Measurements from ENCODE around the gene AAMP.

AAMP gene

DNA sequence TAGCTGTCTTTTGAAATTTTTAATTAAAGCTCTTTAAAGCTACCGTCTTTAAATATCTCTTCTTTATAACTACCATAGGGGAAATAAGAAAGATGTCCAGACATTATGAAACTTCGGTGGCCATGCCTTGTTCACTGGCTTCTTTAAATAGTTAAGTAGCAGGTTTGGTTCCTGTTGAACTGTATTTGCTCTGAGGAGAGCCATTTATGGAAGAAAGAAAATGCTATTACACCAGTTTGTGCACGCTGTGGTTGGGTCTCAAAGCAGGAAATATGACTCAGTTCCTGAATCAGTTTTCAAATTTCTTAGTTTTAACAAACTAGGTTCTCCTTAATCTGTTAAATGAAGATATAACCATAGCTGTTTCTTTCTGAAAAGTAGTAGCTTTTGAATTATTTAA, 40.7 kb downstream of the AAMP start:
- peaks cover 88% of the 10 kb centered on the region for H3K36me3 ChIP-seq (ENCODE audit: insufficient read depth, low read length)
- H3K9ac ChIP-seq (ENCODE audit: low read depth, low read length) = peak overlapping the region; percentile 18; the same call in 1 of the 2 replicates
- H3K27me3 ChIP-seq (ENCODE audit: insufficient read depth, low read length, poor library complexity) = no peaks in the 10 kb centered on the region
- peak overlapping the region; percentile 73 for H3K27ac ChIP-seq (ENCODE audit: low read length)
- no peaks in the 10 kb centered on the region for H3K9me3 ChIP-seq (ENCODE audit: insufficient read depth, low read length, severe bottlenecking)
- peaks cover 16% of the 10 kb centered on the region for H4K20me1 ChIP-seq (ENCODE audit: insufficient read depth, low read length)
- H3K79me2 ChIP-seq (ENCODE audit: insufficient read depth, low read length) = peaks cover 47% of the 10 kb centered on the region
- H3K4me3 ChIP-seq (ENCODE audit: low read depth in 1 of 2, low read length in 2 of 2) = no peak overlapping the region
- H2AFZ ChIP-seq (ENCODE audit: low read depth, low read length) = no peak overlapping the region
- peaks cover 44% of the 10 kb centered on the region for H3K4me1 ChIP-seq (ENCODE audit: insufficient read depth, low read length)
- ATAC-seq (ENCODE audit: insufficient read depth, low read depth) (peak; percentile 92), DNase-seq (peak; percentile 53)
- TF ChIP-seq EZH2 (IDR thresholded peaks at IDR 0.05; ENCODE audit: borderline replicate concordance, low read depth, low read length, severe bottlenecking) = no peak
- TF ChIP-seq, protein P1, sequence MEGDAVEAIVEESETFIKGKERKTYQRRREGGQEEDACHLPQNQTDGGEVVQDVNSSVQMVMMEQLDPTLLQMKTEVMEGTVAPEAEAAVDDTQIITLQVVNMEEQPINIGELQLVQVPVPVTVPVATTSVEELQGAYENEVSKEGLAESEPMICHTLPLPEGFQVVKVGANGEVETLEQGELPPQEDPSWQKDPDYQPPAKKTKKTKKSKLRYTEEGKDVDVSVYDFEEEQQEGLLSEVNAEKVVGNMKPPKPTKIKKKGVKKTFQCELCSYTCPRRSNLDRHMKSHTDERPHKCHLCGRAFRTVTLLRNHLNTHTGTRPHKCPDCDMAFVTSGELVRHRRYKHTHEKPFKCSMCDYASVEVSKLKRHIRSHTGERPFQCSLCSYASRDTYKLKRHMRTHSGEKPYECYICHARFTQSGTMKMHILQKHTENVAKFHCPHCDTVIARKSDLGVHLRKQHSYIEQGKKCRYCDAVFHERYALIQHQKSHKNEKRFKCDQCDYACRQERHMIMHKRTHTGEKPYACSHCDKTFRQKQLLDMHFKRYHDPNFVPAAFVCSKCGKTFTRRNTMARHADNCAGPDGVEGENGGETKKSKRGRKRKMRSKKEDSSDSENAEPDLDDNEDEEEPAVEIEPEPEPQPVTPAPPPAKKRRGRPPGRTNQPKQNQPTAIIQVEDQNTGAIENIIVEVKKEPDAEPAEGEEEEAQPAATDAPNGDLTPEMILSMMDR (IDR thresholded peaks at IDR 0.05; ENCODE audit: borderline replicate concordance, extremely low read depth, low read length, poor library complexity, severe bottlenecking) = no peak
- H3K4me2 ChIP-seq (ENCODE audit: insufficient read depth, low read length) = peak overlapping the region; percentile 34; the same call in 1 of the 2 replicates

DNA sequence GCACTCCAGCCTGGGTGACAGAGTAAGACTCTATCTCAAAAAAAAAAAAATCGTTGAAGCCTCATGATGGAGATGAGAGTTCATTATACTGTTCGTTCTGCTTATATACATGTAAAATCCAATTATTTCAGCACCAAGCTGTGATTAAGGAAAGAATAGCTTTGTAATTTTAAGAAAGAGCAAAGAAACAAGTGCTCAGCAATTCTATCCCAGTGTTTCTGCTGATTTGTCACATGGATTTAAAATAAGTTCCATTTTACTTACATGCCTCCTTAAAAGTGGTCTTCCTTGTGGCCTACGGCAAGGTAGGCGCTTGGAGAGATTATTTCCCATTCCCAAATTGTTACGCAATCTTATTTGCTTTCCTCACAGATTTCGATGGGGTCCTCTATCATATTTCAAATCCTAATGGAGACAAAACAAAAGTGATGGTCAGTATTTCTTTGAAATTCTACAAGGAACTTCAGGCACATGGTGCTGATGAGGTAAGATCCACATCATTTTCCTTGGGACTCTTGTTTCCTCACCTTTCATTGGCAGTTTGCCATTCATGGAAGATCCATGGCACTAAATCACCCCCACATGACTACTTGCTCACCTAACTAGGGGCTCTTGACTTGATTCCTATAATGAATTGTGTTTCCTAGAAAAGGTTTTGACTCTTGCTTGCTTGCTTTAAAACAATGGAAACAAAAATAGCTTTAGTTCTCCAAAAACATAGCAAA, 41.4 kb downstream of the AAMP start:
- TF ChIP-seq EZH2 (IDR thresholded peaks at IDR 0.05; ENCODE audit: borderline replicate concordance, low read depth, low read length, severe bottlenecking) = no peak
- TF ChIP-seq, protein P1 (IDR thresholded peaks at IDR 0.05; ENCODE audit: borderline replicate concordance, extremely low read depth, low read length, poor library complexity, severe bottlenecking) = no peak
- Histone ChIP-seq H3K36me3 (ENCODE audit: insufficient read depth, low read length) (peaks cover 88% of the 10 kb centered on the region), H3K4me3 (ENCODE audit: low read depth in 1 of 2, low read length in 2 of 2) (no peak overlapping the region), H2AFZ (ENCODE audit: low read depth, low read length) (no peak overlapping the region), H3K9me3 (ENCODE audit: insufficient read depth, low read length, severe bottlenecking) (no peaks in the 10 kb centered on the region), H3K27ac (ENCODE audit: low read length) (peak overlapping the region; percentile 73), H3K4me2 (ENCODE audit: insufficient read depth, low read length) (peak overlapping the region; percentile 34; the same call in 1 of the 2 replicates), H3K9ac (ENCODE audit: low read depth, low read length) (peak overlapping the region; percentile 18; the same call in 1 of the 2 replicates), H3K27me3 (ENCODE audit: insufficient read depth, low read length, poor library complexity) (no peaks in the 10 kb centered on the region), H3K4me1 (ENCODE audit: insufficient read depth, low read length) (peaks cover 45% of the 10 kb centered on the region), H3K79me2 (ENCODE audit: insufficient read depth, low read length) (peaks cover 54% of the 10 kb centered on the region), H4K20me1 (ENCODE audit: insufficient read depth, low read length) (peaks cover 23% of the 10 kb centered on the region)
- DNase-seq (no peak), ATAC-seq (ENCODE audit: insufficient read depth, low read depth) (0 out of 3 replicates have a peak, but pooled peaks have one; percentile 4)

DNA sequence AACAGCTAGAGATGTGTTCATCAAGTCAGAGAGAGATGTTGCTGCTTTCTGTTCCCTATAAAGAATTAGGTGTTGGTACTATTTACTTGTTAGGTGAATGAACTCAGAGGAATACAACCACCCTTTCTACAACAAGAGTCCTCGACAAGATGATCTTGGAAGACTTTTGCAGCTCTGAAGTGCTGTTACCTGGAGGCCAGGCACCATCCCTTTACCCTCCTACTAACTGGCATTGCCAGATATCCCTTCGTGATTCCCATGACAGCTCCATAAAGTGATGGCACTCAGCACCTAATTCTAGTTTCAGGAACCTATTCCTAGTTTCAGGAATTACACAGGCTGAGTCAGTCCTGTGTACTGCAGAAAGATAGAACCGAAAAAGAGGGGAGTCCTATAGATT, 43.0 kb downstream of the AAMP start:
- no peak overlapping the region for H2AFZ ChIP-seq (ENCODE audit: low read depth, low read length)
- no peak overlapping the region for H3K9ac ChIP-seq (ENCODE audit: low read depth, low read length)
- no peak overlapping the region for H3K4me2 ChIP-seq (ENCODE audit: insufficient read depth, low read length)
- H4K20me1 ChIP-seq (ENCODE audit: insufficient read depth, low read length) = peaks cover 39% of the 10 kb centered on the region
- H3K27me3 ChIP-seq (ENCODE audit: insufficient read depth, low read length, poor library complexity) = no peaks in the 10 kb centered on the region
- peaks cover 83% of the 10 kb centered on the region for H3K36me3 ChIP-seq (ENCODE audit: insufficient read depth, low read length)
- ATAC-seq (ENCODE audit: insufficient read depth, low read depth) (no peak), DNase-seq (no peak)
- H3K4me3 ChIP-seq (ENCODE audit: low read depth in 1 of 2, low read length in 2 of 2) = no peak overlapping the region
- H3K79me2 ChIP-seq (ENCODE audit: insufficient read depth, low read length) = peaks cover 68% of the 10 kb centered on the region
- no peak for TF ChIP-seq EZH2 (IDR thresholded peaks at IDR 0.05; ENCODE audit: borderline replicate concordance, low read depth, low read length, severe bottlenecking)
- TF ChIP-seq, protein P1 (IDR thresholded peaks at IDR 0.05; ENCODE audit: borderline replicate concordance, extremely low read depth, low read length, poor library complexity, severe bottlenecking) = no peak
- H3K27ac ChIP-seq (ENCODE audit: low read length) = no peak overlapping the region
- H3K9me3 ChIP-seq (ENCODE audit: insufficient read depth, low read length, severe bottlenecking) = no peaks in the 10 kb centered on the region
- H3K4me1 ChIP-seq (ENCODE audit: insufficient read depth, low read length) = peaks cover 56% of the 10 kb centered on the region

Measured in DND-41 (cell line).